GDM1 (cell line): Measurements from ENCODE around the gene MORC2.

ENCODE experiments used
- DNase-seq: peaks from one replicate; lab custom pipeline; 2025; lab: John Stamatoyannopoulos, UW

The MORC2 gene

GRCh38 chr22:30889268-30889995, 79.1 kb downstream of the MORC2 start:
- no peak for DNase-seq

GRCh38 chr22:30887861-30888260, 80.7 kb downstream of the MORC2 start:
- no peak for DNase-seq

- no peak for DNase-seq
Measured at GRCh38 chr22:30887453-30887852, 81.1 kb downstream of the MORC2 start.

GRCh38 chr22:30885591-30885990, 83.0 kb downstream of the MORC2 start:
- no peak for DNase-seq

- DNase-seq: no peak
Measured at GRCh38 chr22:30885001-30885366, 83.6 kb downstream of the MORC2 start.

GRCh38 chr22:30884211-30885000, 84.2 kb downstream of the MORC2 start:
- DNase-seq: no peak

GRCh38 chr22:30883586-30884145, 84.9 kb downstream of the MORC2 start:
- no peak for DNase-seq

GRCh38 chr22:30882974-30883533, 85.5 kb downstream of the MORC2 start:
- no peak for DNase-seq

GRCh38 chr22:30882184-30882717, 86.3 kb downstream of the MORC2 start:
- no peak for DNase-seq

GRCh38 chr22:30881361-30882183, 87.0 kb downstream of the MORC2 start:
- DNase-seq: no peak

GRCh38 chr22:30880847-30881246, 87.7 kb downstream of the MORC2 start:
- no peak for DNase-seq

- DNase-seq: no peak
Measured at GRCh38 chr22:30880181-30880601, 88.4 kb downstream of the MORC2 start.

GRCh38 chr22:30879415-30879797, 89.2 kb downstream of the MORC2 start:
- no peak for DNase-seq

GRCh38 chr22:30878516-30879414, 89.8 kb downstream of the MORC2 start:
- DNase-seq: no peak

GRCh38 chr22:30877662-30878515, 90.7 kb downstream of the MORC2 start:
- no peak for DNase-seq

- no peak for DNase-seq
Measured at GRCh38 chr22:30876915-30877553, 91.5 kb downstream of the MORC2 start.

GRCh38 chr22:30876221-30876751, 92.3 kb downstream of the MORC2 start:
- no peak for DNase-seq

GRCh38 chr22:30875481-30876215, 92.9 kb downstream of the MORC2 start:
- DNase-seq: no peak
